HCT116 (cell line): ENCODE measurements around the gene STRBP.

Experiments
- POLR2A ChIP-seq: IDR thresholded peaks from 2 replicates; pipeline ENCODE4 v1.7.0; 2011; ENCODE audit warnings: borderline replicate concordance; ENCODE audit not compliant: insufficient read depth, insufficient read length; ENCODE audit errors: extremely low read depth
- SIN3A ChIP-seq: IDR thresholded peaks from 2 replicates; pipeline ENCODE4 v1.6.1; 2012; ENCODE audit warnings: low read depth
- TF ChIP-seq, protein P1 (sequence below), 3 experiments: fragments of 200-600 bp in 1 of 3; sonication (generic) in 1 of 3; IDR thresholded peaks in 2 of 3; conservative IDR thresholded peaks in 1 of 3; 2 replicates each; pipeline ENCODE4 v1.5.1; 2012 to 2017; ENCODE audit warnings: low read depth in 2 of 3, low read length in 2 of 3, antibody characterized with exemption in 1 of 3, borderline replicate concordance in 1 of 3, control low read depth in 1 of 3, mild to moderate bottlenecking in 1 of 3, mixed read lengths in 1 of 3, mixed run types in 1 of 3, moderate library complexity in 1 of 3; ENCODE audit not compliant: insufficient read depth in 1 of 3
- TF ChIP-seq, protein P2 (sequence below): IDR thresholded peaks from 2 replicates; pipeline ENCODE4 v1.6.1; 2012; ENCODE audit warnings: low read depth
- TF ChIP-seq, protein P3 (sequence below): IDR thresholded peaks from 2 replicates; pipeline ENCODE4 v1.6.1; 2012

DNA sequence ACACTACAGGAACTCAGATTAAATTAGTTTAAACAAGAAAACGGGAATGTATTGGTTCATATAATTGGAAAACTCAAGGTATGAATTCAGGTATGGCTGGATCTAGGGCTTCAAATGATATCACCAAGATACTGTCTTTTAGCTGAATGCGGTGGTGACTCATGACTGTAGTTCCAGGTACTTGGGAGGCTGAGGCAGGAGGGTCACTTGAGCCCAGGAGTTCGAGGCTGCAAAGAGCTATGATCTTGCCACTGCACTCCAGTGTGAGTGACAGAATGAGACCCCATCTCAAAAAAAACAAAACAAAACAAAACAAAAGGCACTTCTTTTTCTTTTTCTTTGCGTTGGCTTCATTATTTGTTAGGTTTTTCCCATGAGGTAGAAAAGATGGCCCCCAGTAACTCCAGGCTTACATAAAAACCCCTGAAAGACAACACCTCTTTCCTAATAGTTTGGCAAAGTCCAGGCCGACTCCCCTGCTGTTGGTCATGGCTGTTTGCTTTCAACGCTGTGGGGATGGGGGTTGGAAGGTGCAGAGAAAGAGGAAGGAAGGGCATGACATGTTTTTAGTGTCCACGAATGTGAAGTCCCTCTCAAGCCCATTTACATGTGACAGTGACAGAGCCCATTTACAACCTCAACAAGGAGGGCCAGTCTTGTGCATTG, 47.8 kb upstream of the STRBP start:
- TF ChIP-seq, protein P1, sequence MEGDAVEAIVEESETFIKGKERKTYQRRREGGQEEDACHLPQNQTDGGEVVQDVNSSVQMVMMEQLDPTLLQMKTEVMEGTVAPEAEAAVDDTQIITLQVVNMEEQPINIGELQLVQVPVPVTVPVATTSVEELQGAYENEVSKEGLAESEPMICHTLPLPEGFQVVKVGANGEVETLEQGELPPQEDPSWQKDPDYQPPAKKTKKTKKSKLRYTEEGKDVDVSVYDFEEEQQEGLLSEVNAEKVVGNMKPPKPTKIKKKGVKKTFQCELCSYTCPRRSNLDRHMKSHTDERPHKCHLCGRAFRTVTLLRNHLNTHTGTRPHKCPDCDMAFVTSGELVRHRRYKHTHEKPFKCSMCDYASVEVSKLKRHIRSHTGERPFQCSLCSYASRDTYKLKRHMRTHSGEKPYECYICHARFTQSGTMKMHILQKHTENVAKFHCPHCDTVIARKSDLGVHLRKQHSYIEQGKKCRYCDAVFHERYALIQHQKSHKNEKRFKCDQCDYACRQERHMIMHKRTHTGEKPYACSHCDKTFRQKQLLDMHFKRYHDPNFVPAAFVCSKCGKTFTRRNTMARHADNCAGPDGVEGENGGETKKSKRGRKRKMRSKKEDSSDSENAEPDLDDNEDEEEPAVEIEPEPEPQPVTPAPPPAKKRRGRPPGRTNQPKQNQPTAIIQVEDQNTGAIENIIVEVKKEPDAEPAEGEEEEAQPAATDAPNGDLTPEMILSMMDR (IDR thresholded peaks at IDR 0.05 in 2 of 3, conservative IDR thresholded peaks at IDR 0.05 in 1 of 3; ENCODE audit: borderline replicate concordance in 1 of 3, insufficient read depth in 1 of 3, low read depth in 2 of 3, low read length in 2 of 3): no peak
- TF ChIP-seq SIN3A: no peak
- TF ChIP-seq, protein P2, sequence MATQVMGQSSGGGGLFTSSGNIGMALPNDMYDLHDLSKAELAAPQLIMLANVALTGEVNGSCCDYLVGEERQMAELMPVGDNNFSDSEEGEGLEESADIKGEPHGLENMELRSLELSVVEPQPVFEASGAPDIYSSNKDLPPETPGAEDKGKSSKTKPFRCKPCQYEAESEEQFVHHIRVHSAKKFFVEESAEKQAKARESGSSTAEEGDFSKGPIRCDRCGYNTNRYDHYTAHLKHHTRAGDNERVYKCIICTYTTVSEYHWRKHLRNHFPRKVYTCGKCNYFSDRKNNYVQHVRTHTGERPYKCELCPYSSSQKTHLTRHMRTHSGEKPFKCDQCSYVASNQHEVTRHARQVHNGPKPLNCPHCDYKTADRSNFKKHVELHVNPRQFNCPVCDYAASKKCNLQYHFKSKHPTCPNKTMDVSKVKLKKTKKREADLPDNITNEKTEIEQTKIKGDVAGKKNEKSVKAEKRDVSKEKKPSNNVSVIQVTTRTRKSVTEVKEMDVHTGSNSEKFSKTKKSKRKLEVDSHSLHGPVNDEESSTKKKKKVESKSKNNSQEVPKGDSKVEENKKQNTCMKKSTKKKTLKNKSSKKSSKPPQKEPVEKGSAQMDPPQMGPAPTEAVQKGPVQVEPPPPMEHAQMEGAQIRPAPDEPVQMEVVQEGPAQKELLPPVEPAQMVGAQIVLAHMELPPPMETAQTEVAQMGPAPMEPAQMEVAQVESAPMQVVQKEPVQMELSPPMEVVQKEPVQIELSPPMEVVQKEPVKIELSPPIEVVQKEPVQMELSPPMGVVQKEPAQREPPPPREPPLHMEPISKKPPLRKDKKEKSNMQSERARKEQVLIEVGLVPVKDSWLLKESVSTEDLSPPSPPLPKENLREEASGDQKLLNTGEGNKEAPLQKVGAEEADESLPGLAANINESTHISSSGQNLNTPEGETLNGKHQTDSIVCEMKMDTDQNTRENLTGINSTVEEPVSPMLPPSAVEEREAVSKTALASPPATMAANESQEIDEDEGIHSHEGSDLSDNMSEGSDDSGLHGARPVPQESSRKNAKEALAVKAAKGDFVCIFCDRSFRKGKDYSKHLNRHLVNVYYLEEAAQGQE: no peak
- no peak for TF ChIP-seq POLR2A
- TF ChIP-seq, protein P3, sequence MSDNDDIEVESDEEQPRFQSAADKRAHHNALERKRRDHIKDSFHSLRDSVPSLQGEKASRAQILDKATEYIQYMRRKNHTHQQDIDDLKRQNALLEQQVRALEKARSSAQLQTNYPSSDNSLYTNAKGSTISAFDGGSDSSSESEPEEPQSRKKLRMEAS: no peak
